Measurements from ENCODE around the gene RYR3.

The RYR3 gene

DNA sequence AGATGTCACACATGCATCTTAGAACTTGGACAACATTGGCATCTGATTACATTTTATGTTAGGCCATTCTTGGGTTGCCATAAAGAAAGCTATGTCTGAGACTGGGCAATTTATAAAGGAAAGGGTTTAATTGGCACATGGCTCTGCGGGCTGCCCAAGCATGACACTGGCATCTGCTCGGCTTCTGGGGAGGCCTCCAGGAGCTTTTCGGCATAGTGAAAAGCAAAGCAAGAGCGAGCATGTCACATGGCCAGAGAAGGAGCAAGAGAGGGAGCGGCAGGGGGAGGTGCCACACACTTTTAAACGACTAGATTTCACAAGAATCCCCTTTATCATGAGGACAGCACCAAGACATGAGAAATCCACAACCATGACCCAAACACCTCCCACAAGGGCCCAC, 11.3 kb downstream of the RYR3 start:
- DNase-seq, result no peak

DNA sequence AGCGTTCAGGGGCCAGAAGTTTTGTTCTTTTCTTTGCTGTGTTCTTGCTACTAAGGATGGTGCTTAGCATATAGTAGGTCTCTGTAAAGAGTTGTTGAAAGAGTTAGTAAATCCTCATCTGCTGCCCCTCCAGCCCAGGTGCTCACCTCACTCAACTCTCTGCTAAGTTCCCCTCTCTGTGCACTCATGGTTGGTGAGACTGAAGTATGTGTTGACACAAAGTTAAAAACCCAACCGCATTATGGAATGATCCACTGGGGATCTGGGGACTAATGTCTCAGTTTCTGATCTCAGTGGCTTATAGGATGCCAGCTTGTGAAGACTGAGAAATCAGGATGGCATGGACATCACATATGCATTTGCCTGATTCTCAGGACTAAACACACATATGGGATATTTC, 13.8 kb downstream of the RYR3 start:
- no peak for DNase-seq

DNA sequence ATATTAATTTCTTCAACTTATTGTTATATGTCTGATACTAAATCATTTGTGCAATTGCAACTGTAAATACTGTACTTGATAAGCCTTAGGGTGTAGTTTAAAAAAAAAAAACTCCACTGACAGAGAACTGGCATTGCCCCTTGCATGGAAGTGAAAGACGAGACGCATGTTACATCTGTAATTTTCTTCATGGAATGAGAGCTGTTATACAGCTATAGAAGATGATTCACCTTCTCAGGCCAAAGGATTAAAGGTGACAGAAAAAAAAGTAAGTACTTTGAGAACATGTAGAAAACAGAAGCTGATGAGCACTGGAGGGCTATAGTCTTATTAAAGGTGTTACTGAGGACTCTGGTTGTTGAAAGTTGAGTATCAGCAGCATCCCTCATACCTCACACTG, 16.1 kb downstream of the RYR3 start:
- no peak for DNase-seq

- no peak for DNase-seq
Measured at GRCh38 chr15:33328106-33328505, 17.3 kb downstream of the RYR3 start.

DNA sequence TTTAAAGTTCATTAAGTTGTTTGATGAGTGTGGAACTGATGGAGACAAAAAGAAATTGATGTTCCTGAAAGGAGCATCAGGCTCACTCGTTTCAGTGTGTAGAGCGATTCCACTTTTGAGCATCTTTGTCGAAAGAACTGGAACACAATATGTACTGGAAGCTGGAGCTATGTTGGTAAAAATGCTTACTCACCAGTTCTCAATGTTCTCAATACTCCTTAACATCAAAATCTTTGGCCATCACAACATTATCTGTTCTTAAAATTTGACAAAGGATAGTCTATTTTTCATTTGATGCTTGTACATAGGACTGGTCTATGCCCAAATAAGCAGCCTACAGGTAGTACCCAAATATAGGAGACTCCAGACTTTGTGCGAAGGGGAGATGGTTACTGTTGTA, 18.7 kb downstream of the RYR3 start:
- DNase-seq, result no peak

DNA sequence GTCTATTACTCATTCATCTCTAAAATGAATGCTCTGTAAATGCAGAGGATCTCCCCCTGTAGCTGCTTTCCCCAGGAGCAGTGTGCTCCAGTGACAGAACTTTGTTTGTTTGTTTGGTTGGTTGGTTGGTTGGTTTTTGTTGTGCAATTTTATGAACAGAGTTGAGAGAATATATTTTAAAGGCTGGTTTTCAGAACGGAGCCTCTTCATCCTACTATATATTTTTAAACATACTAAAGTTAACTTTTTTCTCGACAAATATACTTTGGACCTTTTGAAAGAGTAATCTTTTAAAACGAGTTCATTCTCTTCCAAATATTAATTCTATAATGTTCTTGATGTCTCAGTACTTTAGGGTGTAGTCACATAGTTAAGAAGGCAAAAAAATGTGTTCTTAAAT, 20.2 kb downstream of the RYR3 start:
- no peak for DNase-seq

GRCh38 chr15:33341953-33342352, 31.2 kb downstream of the RYR3 start:
- DNase-seq, result peak in 2 of 3 experiments; percentile 2 to 20

DNA sequence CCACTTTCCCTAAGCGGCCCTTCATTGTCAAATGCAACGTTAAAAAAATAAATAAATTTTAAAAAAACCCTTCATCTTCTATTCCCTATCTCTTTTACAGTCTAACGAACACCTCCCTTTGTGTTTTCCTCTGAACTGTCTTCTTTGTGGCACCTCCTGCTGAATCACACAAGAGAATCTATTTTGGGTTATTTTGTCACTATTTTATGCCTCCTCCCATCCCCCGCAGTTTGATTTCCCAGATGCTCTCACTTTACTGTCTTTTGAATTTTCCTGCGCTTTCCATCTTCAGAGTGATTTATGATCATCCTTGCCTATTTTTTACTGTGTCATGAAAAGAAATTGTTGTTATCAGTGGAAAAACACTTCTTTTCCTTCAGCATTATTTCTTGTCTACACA, 32.5 kb downstream of the RYR3 start:
- no peak for DNase-seq

- no peak for DNase-seq
Measured at GRCh38 chr15:33344111-33344510, 33.3 kb downstream of the RYR3 start.

GRCh38 chr15:33344530-33344929, 33.8 kb downstream of the RYR3 start:
- DNase-seq, result no peak

GRCh38 chr15:33354411-33354810, 43.6 kb downstream of the RYR3 start:
- DNase-seq, result no peak

GRCh38 chr15:33357845-33358244, 47.1 kb downstream of the RYR3 start:
- DNase-seq, result no peak

DNA sequence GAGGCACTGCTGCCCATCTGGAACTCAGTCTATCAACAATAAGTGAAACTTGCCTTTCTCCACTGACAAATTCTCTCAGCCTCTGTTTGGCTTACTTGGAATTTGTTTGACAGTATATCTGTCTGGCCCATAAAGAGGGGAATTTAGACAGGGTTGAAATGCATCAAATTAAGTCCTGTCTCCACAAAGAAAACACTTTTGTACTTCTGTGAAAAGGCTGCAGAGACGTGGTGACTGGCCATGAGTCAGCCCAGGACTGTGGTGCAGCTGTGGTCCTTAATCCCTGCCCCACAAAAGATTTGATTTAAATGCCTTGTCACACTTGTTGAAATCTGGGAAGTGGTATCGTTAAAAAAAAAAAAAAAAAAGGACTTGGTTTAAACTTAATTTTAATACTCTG, 47.5 kb downstream of the RYR3 start:
- DNase-seq, result no peak

GRCh38 chr15:33360886-33361285, 50.1 kb downstream of the RYR3 start:
- DNase-seq, result no peak

DNA sequence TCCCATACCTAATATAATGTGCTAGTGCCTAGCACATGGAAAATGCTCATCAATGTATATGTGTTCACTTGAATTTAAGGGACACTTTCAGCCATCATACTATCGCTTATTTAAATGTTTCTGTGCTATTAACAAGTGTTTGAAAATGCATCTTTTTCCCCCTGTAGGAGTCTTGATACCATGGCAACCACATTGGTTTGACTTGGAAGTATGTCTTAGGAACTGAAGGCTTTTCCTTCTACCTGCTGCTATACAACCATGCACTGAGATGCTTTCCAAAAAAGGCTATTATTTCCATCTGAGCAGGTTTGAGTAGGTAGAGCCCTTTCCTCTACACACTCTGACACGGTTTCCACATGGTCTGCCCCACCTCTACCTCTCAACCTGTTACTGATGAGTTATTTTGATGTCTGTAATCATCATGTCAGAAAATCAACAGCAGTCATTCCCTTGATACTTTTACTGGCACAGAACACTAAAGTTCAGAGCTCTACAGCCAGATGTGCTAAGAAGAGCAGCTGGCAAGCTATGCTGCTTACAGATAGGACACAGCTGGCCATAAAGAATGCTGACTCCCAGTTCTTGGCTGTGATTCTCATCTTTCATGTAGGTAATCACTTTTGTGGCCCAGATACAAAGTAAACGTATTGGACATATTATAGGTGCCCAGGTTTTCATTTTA, 59.3 kb downstream of the RYR3 start:
- no peak for DNase-seq

- DNase-seq, result no peak
Measured at GRCh38 chr15:33370623-33371020, 59.9 kb downstream of the RYR3 start.

GRCh38 chr15:33371159-33371558, 60.4 kb downstream of the RYR3 start:
- no peak for DNase-seq

DNA sequence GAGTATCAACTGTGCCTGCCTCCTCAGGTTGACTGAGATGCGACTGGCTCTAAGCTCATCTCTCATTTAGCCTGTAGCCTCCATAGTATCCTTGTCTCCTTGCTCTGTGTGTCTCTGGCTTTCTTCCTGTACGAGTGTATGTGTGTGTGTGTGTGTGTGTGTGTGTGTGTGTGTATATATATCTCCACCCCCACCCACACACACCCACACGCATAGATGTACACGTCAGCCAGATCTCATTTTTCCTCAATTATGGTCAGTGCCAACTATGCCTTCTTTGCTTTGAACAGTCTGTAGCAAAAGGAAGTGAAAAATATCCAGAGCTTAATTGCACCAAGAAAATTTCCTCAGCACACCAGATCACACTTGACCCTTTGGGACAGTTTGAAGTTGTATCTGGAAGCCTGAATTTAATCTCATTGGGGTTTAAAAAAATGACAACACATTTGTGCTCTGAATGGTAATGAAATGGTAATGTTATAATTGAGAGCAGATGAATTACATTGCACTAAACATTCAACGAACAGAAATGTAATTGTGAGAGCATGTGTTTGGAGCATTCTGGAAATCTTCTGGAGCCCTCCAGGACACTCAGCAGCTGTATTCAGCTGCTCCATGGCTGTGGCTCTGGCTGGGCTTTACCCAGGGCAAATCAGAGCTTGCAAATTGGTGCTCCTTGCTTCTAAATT, 63.6 kb downstream of the RYR3 start:
- DNase-seq, result no peak

DNA sequence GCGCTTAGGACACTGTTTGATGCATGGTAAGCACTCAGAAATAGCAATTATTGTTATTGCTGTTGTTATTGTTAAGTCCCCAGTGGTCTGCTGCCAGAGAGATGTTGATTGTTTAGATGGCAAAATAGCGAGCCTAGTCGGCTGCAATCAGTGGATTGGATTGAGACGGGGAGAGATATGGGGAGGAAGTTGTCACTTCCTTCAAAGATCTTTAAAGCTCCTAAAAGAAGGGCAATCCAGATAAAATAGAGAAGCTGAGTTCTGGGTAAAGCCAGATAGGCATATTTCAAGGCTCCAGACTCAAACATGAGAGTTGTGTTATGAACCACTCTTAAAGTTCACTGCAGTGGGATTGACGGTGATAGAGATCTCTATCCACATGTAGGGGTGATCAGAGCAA, 64.5 kb downstream of the RYR3 start:
- DNase-seq, result no peak

GRCh38 chr15:33377204-33377603, 66.4 kb downstream of the RYR3 start:
- no peak for DNase-seq

GRCh38 chr15:33378866-33379480, 68.2 kb downstream of the RYR3 start:
- DNase-seq, result no peak

GRCh38 chr15:33380406-33380805, 69.6 kb downstream of the RYR3 start:
- no peak for DNase-seq

DNA sequence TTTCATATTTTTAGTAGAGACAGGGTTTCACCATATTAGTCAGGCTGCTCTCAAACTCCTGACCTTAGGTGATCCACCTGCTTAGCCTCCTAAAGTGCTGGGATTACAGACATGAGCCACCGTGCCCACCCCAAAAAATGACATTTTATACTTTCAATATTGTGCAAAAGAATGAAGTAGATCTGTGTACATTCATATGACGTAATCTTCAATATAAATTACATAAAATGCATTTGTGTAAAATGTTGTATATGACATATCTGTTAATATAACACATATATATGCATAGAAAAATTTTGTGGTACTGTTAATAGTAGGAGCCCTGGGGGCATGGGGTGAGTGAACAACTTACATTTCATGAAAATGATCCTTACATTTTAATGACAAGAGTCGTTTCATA, 71.7 kb downstream of the RYR3 start:
- no peak for DNase-seq

DNA sequence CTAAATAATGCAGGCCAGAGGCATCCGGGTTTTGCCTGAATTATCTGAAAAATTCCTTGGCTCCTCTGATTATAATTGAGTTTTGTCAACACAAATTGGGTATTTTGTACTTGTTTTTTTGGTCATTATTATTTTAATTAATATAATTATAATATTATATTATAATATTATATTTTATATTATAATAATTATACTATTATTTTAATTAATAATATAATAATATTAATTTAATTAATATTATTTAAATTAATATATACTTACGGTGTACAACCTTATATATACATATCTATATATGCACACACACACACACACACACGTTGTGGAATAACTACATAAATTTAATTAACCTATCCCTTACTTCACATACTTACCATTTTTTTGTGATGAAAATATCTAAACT, 73.5 kb downstream of the RYR3 start:
- no peak for DNase-seq

DNA sequence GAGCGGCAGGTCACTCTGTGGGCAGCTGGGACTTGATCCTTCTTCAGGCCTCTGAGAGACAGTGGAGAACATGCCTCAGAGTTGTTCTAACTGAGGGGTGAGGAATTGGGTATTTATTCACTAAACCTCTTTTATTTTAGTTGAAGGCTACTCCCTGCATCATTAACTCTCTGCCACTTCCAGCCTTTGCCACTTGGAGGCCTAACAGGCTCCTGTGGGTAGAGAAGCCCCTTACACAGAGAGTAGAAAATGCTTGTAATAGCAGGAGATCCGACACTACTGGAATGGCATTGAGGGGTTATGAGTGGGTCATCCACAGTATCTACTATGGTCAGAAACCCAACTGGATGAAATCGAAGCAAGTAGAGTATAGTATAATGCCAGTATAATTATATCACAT, 81.7 kb downstream of the RYR3 start:
- no peak for DNase-seq
